Astrocyte (in vitro differentiated cells and primary cell): Measurements from ENCODE around the gene ZNF606.

Experiments used
- EZH2 ChIP-seq: IDR thresholded peaks from 2 replicates; pipeline ENCODE4 v1.6.1; 2012; ENCODE audit warnings: mild to moderate bottlenecking, low read length, inconsistent platforms; ENCODE audit not compliant: insufficient read depth
- TF ChIP-seq, protein P1 (sequence below): IDR thresholded peaks from 2 replicates; pipeline ENCODE4 v1.5.1; 2011; ENCODE audit warnings: low read depth, mild to moderate bottlenecking, inconsistent platforms, low read length, moderate library complexity; ENCODE audit not compliant: insufficient read depth

DNA sequence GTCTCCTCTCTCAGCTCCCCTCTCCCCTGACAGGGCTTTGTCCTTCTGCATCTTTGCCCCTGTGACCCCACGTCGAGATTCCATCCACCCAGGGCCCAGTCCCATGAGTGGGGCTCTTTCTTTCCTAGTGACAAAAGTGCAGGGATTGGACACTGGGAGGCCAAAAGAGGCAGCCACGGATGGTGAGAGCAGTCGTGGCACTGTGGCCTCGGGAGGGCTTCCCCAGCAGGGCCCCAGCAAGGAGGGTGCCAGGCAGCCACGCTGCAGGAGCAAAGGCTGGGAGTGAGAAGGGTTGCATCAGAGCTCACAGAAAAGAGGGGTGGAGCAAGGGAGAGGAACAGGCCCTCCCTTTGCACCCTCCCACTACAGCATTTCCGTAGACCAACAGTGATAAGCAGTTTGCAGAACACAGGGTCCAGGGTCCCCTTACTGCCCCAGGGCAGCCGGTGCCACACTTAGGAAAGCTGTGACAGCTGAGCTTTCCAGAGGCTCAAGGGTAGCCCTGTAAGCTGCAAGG is 36.1 kb upstream of the ZNF606 start:
- TF ChIP-seq, protein P1, sequence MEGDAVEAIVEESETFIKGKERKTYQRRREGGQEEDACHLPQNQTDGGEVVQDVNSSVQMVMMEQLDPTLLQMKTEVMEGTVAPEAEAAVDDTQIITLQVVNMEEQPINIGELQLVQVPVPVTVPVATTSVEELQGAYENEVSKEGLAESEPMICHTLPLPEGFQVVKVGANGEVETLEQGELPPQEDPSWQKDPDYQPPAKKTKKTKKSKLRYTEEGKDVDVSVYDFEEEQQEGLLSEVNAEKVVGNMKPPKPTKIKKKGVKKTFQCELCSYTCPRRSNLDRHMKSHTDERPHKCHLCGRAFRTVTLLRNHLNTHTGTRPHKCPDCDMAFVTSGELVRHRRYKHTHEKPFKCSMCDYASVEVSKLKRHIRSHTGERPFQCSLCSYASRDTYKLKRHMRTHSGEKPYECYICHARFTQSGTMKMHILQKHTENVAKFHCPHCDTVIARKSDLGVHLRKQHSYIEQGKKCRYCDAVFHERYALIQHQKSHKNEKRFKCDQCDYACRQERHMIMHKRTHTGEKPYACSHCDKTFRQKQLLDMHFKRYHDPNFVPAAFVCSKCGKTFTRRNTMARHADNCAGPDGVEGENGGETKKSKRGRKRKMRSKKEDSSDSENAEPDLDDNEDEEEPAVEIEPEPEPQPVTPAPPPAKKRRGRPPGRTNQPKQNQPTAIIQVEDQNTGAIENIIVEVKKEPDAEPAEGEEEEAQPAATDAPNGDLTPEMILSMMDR: no peak
- no peak for TF ChIP-seq EZH2
